SK-N-SH treated with all-trans-retinoic acid at 6 μM for 48 hours (cell line): Measurements from ENCODE around the gene TUBGCP5.

Experiments used
- CSDC2 ChIP-seq: fragments of 250-450 bp; sonication (Bioruptor Pico); IDR thresholded peaks from 2 replicates; pipeline ENCODE4 v1.5.0; 2020; ENCODE audit warnings: mild to moderate bottlenecking, moderate library complexity
- ESRRG ChIP-seq: fragments of 250-450 bp; sonication (Bioruptor Pico); IDR thresholded peaks from 2 replicates; pipeline ENCODE4 v1.6.1; 2021; ENCODE audit warnings: mild to moderate bottlenecking
- PPARA ChIP-seq: fragments of 250-450 bp; sonication (Bioruptor Pico); IDR thresholded peaks from 2 replicates; pipeline ENCODE4 v1.5.0; 2020; ENCODE audit warnings: mild to moderate bottlenecking, borderline replicate concordance
- TOX ChIP-seq: fragments of 250-450 bp; sonication (Bioruptor Pico); IDR thresholded peaks from 2 replicates; pipeline ENCODE4 v1.8.0; 2021; ENCODE audit warnings: mild to moderate bottlenecking, moderate library complexity, borderline replicate concordance
- ZFP3 ChIP-seq: fragments of 250-450 bp; sonication (Bioruptor Pico); IDR thresholded peaks from 2 replicates; pipeline ENCODE4 v1.5.0; 2020; ENCODE audit warnings: mild to moderate bottlenecking, moderate library complexity
- ZNF8 ChIP-seq: fragments of 450-650 bp; formaldehyde crosslinking; IDR thresholded peaks from 2 replicates; pipeline ENCODE4 v1.5.0; 2020; ENCODE audit warnings: mild to moderate bottlenecking, moderate library complexity

- TF ChIP-seq CSDC2 (CRISPR knock-in tag) (no peak), TOX (CRISPR knock-in tag) (no peak), PPARA (CRISPR knock-in tag) (no peak), ZFP3 (CRISPR knock-in tag) (no peak), ESRRG (no peak), ZNF8 (CRISPR knock-in tag) (no peak)
Observed at GRCh38 chr15:23083115-23083514, 43.7 kb upstream of the TUBGCP5 start.
